Stimulated activated naive CD8-positive, alpha-beta T cell treated with anti-CD3 and anti-CD28 coated beads, Interleukin-15, Interleukin-2, amounts not matched to agents 100 ng/mL and 50 ng/mL, for 24 hours (primary cell): ENCODE results near the gene STARD4.
A peak's percentile ranks its signal among the peaks of the same experiment; 100 is the strongest.

Experiments used
- H3K27ac Mint-ChIP-seq: one replicate; pipeline ENCODE4 v1.8.0; 2021; ENCODE audit warnings: mild to moderate bottlenecking, mixed read lengths
- H3K27me3 Mint-ChIP-seq: one replicate; pipeline ENCODE4 v1.8.0; 2021; ENCODE audit warnings: mixed read lengths
- H3K36me3 Mint-ChIP-seq: one replicate; pipeline ENCODE4 v1.8.0; 2021; ENCODE audit warnings: low read depth, mixed read lengths
- H3K4me1 Mint-ChIP-seq: one replicate; pipeline ENCODE4 v1.8.0; 2021; ENCODE audit warnings: low read depth, mixed read lengths
- H3K4me3 Mint-ChIP-seq: one replicate; pipeline ENCODE4 v1.8.0; 2021; ENCODE audit warnings: mild to moderate bottlenecking, mixed read lengths
- H3K9me3 Mint-ChIP-seq: one replicate; pipeline ENCODE4 v1.8.0; 2021; ENCODE audit warnings: mixed read lengths

Gene STARD4

DNA sequence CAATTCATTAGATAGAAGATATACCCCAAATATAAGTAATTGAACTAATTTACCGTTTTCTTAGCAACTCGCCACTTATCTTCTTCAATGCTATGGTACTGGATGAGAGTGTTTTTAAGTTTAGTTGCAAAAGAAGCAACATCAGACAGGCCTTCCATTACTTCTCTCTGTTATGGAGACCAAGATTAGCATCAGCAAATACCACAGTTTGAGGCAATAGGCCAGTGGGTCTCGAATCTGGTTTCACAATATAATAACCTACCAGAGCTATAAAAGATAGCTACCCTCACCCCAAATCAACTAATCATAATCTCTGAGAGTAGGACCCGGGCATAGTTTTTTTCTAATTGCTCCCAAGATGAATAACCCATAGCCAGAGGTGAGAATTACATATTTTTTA, 5.1 kb downstream of the STARD4 start:
- Mint-ChIP-seq H3K4me3 (no peak overlapping the region), H3K36me3 (peaks cover 37% of the 10 kb centered on the region), H3K27ac (no peak overlapping the region), H3K4me1 (peaks cover 39% of the 10 kb centered on the region), H3K9me3 (no peaks in the 10 kb centered on the region), H3K27me3 (no peaks in the 10 kb centered on the region)

DNA sequence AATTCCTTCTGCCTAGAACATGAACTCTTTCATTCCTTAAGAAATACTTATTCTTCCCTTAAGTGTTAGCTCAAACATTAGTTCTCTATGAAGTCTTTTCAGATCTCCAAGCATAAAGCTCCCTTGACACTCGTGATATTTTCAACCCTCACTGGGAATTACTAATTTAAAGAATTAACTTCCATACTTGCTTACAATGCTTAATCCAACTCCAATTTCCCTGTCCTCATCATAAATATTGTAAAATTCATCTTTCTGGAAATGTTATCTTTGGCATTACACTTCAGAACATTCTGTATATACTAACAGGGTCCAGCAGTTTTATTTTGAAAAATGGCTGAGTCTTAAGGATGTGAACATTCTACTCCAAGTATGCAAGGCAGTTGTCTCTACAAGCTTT, 7.2 kb downstream of the STARD4 start:
- Mint-ChIP-seq H3K4me3 (no peak overlapping the region), H3K4me1 (peaks cover 26% of the 10 kb centered on the region), H3K9me3 (no peaks in the 10 kb centered on the region), H3K36me3 (peaks cover 45% of the 10 kb centered on the region), H3K27ac (no peak overlapping the region), H3K27me3 (no peaks in the 10 kb centered on the region)

DNA sequence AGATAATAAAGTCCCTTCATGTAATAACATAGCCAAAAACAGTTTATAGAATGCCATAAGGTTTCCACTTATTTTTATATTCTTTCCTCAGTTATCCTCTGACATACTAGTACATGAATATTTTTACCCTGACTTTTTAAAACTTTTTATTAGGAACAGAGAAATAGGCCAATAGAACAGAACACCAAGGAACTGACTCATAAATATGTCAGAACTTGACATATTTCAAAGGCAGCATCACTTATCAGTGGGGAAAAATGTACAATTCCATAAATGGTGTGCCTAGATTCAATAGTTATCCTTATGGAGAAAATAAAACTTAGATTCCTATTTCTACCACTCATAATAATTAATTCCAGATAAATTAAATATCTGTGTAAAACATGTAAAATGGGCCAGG, 9.4 kb downstream of the STARD4 start:
- Mint-ChIP-seq H3K9me3 (no peaks in the 10 kb centered on the region), H3K4me1 (peaks cover 23% of the 10 kb centered on the region), H3K27me3 (no peaks in the 10 kb centered on the region), H3K36me3 (peaks cover 59% of the 10 kb centered on the region), H3K27ac (no peak overlapping the region), H3K4me3 (no peak overlapping the region)

DNA sequence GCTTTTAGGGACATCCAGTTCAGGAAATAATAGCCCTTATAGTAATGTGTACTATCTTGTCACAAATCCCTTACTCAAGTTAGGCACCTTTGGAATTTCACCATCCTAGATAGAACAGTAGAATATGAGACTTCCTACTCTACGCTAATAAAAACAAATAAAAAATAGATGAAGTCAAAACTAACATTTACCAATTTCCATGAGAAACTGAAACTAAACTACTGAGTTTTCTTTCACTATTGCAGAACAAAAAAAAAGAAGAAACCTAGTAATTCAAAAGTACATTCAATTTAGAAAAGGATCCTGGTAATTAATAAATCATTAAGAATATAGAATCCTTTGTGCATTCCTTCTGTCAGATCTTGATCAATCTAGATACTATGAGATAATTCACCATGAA, 14.0 kb downstream of the STARD4 start:
- peak overlapping the region; percentile 6 for H3K27ac Mint-ChIP-seq
- no peak overlapping the region for H3K4me3 Mint-ChIP-seq
- peaks cover 63% of the 10 kb centered on the region for H3K36me3 Mint-ChIP-seq
- no peaks in the 10 kb centered on the region for H3K27me3 Mint-ChIP-seq
- H3K4me1 Mint-ChIP-seq, result peaks cover 17% of the 10 kb centered on the region
- no peaks in the 10 kb centered on the region for H3K9me3 Mint-ChIP-seq

DNA sequence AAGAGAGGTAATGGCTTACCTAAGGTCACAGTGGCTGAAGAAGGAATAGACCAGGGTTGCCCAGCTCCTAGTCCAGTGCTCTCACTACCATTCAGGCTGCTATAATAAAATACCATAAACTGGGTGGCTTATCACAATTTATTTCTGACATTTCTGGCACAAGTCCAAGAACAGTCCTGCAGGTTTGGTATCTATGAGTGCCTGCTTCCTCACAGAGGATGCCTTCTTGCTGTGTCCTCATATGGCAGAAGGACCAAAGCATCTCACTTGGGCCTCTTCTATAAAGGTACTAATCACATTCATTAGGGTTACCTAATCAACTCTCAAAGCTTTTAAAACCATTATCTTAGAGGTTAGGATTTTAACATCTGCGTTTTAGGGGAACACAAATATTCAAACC, 17.2 kb downstream of the STARD4 start:
- Mint-ChIP-seq H3K9me3 (no peaks in the 10 kb centered on the region), H3K4me3 (no peak overlapping the region), H3K27me3 (no peaks in the 10 kb centered on the region), H3K27ac (no peak overlapping the region), H3K36me3 (peaks cover 50% of the 10 kb centered on the region), H3K4me1 (peaks cover 17% of the 10 kb centered on the region)

DNA sequence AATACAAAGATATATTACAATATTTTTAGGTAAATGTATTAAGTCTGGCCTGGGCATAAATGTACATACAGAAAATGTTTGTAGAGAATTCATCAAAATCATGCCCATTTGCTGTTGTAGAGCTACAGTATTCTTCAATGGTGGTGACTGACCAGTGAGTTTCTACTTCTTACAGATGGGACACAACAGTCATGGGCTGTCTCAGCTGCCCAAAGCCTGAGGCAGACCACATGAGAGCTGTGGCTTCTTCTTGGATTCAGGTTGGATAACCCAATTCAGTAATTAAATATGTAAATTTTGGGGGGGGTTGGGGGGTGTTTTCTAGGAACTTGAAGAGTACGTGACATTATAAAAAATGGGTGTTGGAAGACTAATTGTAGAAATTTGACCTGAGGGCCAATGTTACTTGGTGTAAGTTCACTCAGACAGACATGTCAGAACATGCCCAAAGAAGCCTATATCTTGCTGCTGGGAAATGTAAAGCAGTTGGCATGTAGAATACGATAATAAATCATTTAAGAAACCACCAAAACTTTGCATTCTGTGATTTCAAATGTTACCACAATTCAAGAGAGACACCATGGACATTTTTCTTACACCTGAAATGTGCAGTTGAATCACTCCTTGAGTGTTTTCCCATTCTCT, 17.9 kb downstream of the STARD4 start:
- H3K27ac Mint-ChIP-seq, result peak overlapping the region; percentile 61
- H3K4me3 Mint-ChIP-seq, result no peak overlapping the region
- H3K4me1 Mint-ChIP-seq, result peaks cover 17% of the 10 kb centered on the region
- peaks cover 52% of the 10 kb centered on the region for H3K36me3 Mint-ChIP-seq
- no peaks in the 10 kb centered on the region for H3K27me3 Mint-ChIP-seq
- no peaks in the 10 kb centered on the region for H3K9me3 Mint-ChIP-seq

DNA sequence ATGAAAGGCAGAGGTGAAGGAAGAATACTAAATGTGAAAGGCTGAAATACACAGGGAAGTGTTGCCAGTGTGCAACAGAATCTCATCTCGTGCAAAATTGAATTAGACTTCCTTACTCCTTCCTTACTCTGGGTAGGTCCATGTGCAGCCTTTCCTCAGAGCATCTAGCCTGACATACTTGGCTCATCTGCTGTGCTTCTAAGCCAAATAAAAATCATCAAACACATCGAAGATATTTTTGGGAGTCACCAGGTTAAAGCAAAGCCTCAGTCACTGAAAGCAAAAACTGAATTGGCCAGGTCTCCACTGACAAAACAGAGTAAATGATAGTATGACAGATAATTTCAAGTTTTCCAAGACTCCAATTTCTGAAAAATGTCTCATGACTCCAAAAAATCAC, 19.3 kb downstream of the STARD4 start:
- H3K9me3 Mint-ChIP-seq, result no peaks in the 10 kb centered on the region
- H3K4me1 Mint-ChIP-seq, result peaks cover 5% of the 10 kb centered on the region
- no peaks in the 10 kb centered on the region for H3K27me3 Mint-ChIP-seq
- H3K4me3 Mint-ChIP-seq, result no peak overlapping the region
- H3K27ac Mint-ChIP-seq, result peak overlapping the region; percentile 47
- H3K36me3 Mint-ChIP-seq, result peaks cover 40% of the 10 kb centered on the region

DNA sequence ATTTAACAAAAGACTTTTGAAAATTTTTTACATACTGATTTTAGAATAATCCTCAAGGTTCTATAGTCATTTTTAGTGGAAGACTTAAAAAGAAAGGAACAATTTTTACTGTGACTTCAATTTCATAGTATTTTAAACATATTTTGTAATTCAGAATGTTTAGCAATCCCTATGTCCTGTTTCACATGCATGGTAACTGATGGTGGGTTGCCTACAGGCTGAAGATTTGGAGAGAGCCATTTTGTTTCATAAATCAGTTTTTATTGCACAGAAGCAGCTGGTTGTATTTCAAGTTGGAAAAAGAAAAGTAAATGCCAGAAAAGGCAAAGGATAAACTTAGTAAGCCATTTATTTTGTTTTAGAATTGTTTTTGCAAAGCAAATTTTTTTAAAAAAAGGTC, 24.0 kb downstream of the STARD4 start:
- no peak overlapping the region for H3K27ac Mint-ChIP-seq
- no peaks in the 10 kb centered on the region for H3K9me3 Mint-ChIP-seq
- H3K36me3 Mint-ChIP-seq, result peaks cover 47% of the 10 kb centered on the region
- H3K4me3 Mint-ChIP-seq, result no peak overlapping the region
- H3K27me3 Mint-ChIP-seq, result no peaks in the 10 kb centered on the region
- H3K4me1 Mint-ChIP-seq, result peaks cover 12% of the 10 kb centered on the region

DNA sequence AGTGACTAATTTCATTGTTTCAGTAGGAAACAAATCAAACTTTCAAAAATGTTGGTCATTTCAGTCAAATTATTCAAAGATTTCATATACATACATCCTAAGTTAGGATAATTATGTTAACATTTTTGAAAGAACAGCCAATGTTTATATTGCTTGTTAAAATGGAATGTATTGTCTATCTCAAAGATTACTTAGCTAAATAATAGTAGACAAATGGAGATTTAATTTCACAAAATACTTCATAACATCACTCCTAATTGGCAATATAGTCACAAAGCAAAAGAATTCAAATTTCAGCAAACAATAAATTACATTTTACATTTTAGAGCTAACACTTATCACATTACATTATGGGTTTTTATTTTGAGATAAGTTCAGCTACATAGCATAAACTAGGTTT, 25.4 kb downstream of the STARD4 start:
- Mint-ChIP-seq H3K4me1 (peaks cover 12% of the 10 kb centered on the region), H3K27me3 (no peaks in the 10 kb centered on the region), H3K27ac (no peak overlapping the region), H3K9me3 (no peaks in the 10 kb centered on the region), H3K4me3 (no peak overlapping the region), H3K36me3 (peaks cover 52% of the 10 kb centered on the region)

DNA sequence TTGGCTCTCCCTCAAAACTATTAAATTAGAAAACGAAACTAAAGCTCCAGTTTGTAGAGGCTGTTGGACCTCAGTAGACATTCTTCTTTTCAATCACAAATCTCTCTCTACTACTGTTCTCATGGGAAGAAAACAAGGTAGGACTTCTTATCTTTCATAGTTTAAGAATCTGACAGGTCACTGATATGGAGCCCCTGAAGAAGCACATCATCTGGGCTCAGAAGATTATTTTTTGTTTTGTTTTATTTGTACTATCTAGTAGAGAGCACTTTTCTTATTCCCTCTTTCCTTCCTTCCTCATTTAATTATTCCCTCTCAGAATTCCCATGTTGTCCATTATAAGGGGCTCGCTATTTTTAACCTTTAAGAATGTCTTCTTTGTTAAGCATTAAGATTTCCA, 26.3 kb downstream of the STARD4 start:
- H3K9me3 Mint-ChIP-seq, result no peaks in the 10 kb centered on the region
- no peak overlapping the region for H3K4me3 Mint-ChIP-seq
- H3K36me3 Mint-ChIP-seq, result peaks cover 52% of the 10 kb centered on the region
- H3K4me1 Mint-ChIP-seq, result peaks cover 12% of the 10 kb centered on the region
- peak overlapping the region; percentile 7 for H3K27ac Mint-ChIP-seq
- no peaks in the 10 kb centered on the region for H3K27me3 Mint-ChIP-seq

DNA sequence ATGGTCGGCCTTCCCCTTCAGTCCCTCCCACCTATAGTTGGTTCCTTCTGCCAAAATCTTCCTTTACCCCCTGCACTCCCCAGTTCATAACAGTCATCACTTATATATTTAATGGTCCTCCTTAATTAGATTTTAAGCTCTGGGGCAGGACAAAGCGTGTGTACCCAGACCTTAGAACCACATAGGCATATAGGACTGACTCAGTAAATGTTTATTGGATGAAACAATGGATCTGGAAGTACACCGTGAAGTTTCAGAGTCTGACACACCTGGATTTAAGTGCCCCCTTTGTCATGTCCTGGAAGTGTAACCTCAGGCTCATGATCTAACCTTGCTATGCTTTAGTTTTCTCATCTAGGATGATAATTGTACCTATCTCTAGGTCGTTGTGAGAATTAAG, 32.0 kb downstream of the STARD4 start:
- no peaks in the 10 kb centered on the region for H3K9me3 Mint-ChIP-seq
- no peaks in the 10 kb centered on the region for H3K27me3 Mint-ChIP-seq
- H3K27ac Mint-ChIP-seq, result no peak overlapping the region
- peaks cover 27% of the 10 kb centered on the region for H3K36me3 Mint-ChIP-seq
- no peak overlapping the region for H3K4me3 Mint-ChIP-seq
- no peaks in the 10 kb centered on the region for H3K4me1 Mint-ChIP-seq

DNA sequence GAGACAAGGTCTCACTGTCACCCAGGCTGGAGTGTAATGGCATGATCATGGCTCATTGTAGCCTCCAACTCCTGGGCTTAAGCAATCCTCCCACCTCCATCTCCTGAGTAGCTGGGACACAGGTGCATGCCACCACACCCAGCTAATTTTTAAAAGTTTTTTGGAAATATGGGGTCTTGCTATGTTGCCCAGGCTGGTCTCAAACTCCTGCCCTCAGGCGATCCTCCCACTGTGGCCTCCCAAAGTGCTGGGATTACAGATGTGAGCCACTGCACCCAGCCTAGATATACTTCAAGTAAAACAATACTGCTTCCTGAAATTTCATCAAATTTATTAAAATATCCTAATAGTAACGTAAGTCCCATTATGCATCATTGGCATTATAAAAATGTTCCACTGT, 33.4 kb downstream of the STARD4 start:
- peak overlapping the region; percentile 1 for H3K27ac Mint-ChIP-seq
- H3K4me1 Mint-ChIP-seq, result no peaks in the 10 kb centered on the region
- no peaks in the 10 kb centered on the region for H3K27me3 Mint-ChIP-seq
- no peaks in the 10 kb centered on the region for H3K9me3 Mint-ChIP-seq
- no peak overlapping the region for H3K4me3 Mint-ChIP-seq
- peaks cover 17% of the 10 kb centered on the region for H3K36me3 Mint-ChIP-seq

DNA sequence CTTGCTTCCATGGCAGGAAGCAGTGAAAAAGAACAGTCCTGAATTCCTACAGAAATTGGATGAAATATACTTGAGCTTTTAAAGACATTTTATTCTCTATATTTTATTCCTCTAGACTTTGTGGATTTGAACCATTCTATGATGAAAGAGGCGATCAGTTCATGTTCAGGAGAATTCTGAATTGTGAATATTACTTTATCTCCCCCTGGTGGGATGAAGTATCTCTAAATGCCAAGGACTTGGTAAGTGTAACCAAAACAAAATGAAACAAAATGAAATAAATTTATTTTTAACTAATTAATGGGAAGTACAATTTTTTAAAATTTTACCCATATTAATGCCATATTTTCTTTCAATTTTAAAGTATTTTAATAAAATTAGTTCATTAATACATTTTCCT, 34.1 kb downstream of the STARD4 start:
- Mint-ChIP-seq H3K9me3 (no peaks in the 10 kb centered on the region), H3K36me3 (peaks cover 11% of the 10 kb centered on the region), H3K27ac (no peak overlapping the region)

DNA sequence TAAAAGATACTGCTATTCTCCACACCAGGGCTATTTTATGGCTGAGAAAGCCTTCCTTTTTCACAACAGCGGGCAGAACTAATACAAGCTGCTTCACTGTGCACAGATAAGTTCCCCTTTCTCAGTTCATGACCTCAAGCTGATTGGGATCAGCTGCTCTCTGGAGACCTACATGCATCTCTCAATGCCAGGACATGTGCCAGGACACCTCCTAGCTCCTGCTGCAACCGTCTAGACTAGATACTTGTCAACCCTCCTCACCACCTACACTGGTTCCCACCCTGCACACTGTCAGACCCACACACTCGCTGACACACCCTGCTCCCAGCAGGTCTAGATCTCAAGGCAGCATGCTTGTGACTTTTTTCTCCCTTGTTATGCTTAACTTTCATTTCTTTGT, 39.8 kb downstream of the STARD4 start:
- H3K36me3 Mint-ChIP-seq, result peaks cover 10% of the 10 kb centered on the region

More for the DNA sequence above, 34.1 kb downstream of the STARD4 start:
- H3K4me1 Mint-ChIP-seq, result no peaks in the 10 kb centered on the region
- no peak overlapping the region for H3K4me3 Mint-ChIP-seq
- H3K27me3 Mint-ChIP-seq, result no peaks in the 10 kb centered on the region

DNA sequence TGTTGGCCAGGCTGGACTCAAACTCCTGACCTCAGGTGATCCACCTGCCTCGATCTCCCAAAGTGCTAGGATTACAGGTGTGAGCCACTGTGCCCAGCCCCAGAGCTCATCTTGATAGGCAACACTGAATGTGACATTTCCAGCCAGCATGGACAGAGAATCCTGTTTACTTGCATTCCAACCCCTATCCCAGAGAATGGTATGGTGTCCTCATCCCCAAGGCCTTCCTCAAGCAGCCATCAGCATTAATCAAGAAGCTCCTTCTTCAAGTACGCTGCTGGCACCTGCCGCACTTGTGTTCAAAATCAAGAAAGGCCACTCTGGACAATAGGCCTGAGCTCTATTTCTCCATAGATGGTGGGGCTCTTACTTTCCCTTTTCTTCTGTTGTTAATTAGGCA, 40.2 kb downstream of the STARD4 start:
- no peak overlapping the region for H3K27ac Mint-ChIP-seq
- no peaks in the 10 kb centered on the region for H3K4me1 Mint-ChIP-seq

More for the DNA sequence above, 39.8 kb downstream of the STARD4 start:
- Mint-ChIP-seq H3K4me1 (no peaks in the 10 kb centered on the region), H3K9me3 (peaks cover 4% of the 10 kb centered on the region), H3K27me3 (no peaks in the 10 kb centered on the region), H3K27ac (no peak overlapping the region), H3K4me3 (no peak overlapping the region)

DNA sequence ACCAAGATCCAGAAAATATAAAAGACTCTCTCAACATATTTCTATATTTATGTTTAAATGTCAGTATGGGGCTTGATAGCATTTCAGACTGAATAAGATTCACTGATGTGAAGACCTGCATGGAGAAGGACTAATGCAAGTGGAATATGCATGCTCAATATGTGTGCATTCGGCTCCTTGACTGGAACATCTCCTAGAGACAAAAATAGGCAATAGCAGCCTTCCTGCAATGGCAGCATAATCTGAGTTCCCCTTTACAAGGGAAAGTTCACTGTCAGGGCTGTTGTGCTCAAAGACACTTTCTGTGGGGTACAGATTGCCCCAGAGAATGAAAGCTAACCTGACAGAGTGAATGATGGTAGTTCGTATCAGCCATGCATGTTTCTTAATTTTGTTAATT, 42.4 kb downstream of the STARD4 start:
- Mint-ChIP-seq H3K4me1 (no peaks in the 10 kb centered on the region), H3K36me3 (peaks cover 13% of the 10 kb centered on the region)

More for the DNA sequence above, 40.2 kb downstream of the STARD4 start:
- H3K4me3 Mint-ChIP-seq, result no peak overlapping the region
- H3K9me3 Mint-ChIP-seq, result peaks cover 4% of the 10 kb centered on the region
- peaks cover 10% of the 10 kb centered on the region for H3K36me3 Mint-ChIP-seq
- no peaks in the 10 kb centered on the region for H3K27me3 Mint-ChIP-seq

More for the DNA sequence above, 42.4 kb downstream of the STARD4 start:
- peaks cover 6% of the 10 kb centered on the region for H3K9me3 Mint-ChIP-seq
- H3K4me3 Mint-ChIP-seq, result no peak overlapping the region
- H3K27ac Mint-ChIP-seq, result no peak overlapping the region
- no peaks in the 10 kb centered on the region for H3K27me3 Mint-ChIP-seq
